ENCODE data around the gene BABAM2. TPM values are rescaled to one million over a fixed set of nuclear protein-coding genes. Genes with fewer than 3 reads are reported as not detected.

The BABAM2 gene
- total and polyA plus RNA-seq, 9 of the 15 experiments (the other 6 are each of a cell fraction or from before 2014, with no cell fraction given): 10.9 to 37.4 (median 25.6) TPM

DNA sequence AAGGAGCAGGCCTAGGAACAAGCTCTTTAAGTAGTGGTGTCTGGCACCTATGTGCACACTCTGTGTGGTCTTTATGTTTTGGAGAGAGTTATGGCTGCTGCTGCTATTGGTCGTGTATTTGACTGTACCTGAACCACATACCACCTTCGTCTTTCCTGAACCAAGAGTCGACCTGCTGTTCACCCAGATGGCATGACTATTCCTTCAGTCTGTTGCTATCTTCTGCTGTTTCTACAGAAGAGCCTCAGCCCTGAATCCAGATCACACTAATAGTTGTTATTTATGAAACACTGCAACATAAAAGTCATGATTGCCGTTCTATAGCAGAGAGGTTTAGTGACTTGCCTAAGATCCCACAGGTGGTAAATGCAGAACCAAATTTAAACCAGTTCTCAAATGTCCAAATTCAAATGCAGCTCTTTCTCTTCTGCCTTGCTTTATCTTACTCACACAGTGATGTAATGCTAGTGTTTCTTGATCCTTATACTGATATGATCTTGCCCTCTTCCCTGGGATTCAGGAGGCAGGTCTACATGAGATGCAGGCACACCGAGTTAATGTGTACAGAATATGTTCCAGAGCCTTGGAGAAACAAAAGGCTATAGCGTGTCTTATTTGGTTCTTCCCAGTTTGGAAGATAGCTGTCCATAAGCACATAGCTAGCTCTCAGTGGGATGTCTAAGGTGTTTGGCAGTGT lies 380.1 kb downstream of the BABAM2 start (continued):
- TF ChIP-seq, protein P1, sequence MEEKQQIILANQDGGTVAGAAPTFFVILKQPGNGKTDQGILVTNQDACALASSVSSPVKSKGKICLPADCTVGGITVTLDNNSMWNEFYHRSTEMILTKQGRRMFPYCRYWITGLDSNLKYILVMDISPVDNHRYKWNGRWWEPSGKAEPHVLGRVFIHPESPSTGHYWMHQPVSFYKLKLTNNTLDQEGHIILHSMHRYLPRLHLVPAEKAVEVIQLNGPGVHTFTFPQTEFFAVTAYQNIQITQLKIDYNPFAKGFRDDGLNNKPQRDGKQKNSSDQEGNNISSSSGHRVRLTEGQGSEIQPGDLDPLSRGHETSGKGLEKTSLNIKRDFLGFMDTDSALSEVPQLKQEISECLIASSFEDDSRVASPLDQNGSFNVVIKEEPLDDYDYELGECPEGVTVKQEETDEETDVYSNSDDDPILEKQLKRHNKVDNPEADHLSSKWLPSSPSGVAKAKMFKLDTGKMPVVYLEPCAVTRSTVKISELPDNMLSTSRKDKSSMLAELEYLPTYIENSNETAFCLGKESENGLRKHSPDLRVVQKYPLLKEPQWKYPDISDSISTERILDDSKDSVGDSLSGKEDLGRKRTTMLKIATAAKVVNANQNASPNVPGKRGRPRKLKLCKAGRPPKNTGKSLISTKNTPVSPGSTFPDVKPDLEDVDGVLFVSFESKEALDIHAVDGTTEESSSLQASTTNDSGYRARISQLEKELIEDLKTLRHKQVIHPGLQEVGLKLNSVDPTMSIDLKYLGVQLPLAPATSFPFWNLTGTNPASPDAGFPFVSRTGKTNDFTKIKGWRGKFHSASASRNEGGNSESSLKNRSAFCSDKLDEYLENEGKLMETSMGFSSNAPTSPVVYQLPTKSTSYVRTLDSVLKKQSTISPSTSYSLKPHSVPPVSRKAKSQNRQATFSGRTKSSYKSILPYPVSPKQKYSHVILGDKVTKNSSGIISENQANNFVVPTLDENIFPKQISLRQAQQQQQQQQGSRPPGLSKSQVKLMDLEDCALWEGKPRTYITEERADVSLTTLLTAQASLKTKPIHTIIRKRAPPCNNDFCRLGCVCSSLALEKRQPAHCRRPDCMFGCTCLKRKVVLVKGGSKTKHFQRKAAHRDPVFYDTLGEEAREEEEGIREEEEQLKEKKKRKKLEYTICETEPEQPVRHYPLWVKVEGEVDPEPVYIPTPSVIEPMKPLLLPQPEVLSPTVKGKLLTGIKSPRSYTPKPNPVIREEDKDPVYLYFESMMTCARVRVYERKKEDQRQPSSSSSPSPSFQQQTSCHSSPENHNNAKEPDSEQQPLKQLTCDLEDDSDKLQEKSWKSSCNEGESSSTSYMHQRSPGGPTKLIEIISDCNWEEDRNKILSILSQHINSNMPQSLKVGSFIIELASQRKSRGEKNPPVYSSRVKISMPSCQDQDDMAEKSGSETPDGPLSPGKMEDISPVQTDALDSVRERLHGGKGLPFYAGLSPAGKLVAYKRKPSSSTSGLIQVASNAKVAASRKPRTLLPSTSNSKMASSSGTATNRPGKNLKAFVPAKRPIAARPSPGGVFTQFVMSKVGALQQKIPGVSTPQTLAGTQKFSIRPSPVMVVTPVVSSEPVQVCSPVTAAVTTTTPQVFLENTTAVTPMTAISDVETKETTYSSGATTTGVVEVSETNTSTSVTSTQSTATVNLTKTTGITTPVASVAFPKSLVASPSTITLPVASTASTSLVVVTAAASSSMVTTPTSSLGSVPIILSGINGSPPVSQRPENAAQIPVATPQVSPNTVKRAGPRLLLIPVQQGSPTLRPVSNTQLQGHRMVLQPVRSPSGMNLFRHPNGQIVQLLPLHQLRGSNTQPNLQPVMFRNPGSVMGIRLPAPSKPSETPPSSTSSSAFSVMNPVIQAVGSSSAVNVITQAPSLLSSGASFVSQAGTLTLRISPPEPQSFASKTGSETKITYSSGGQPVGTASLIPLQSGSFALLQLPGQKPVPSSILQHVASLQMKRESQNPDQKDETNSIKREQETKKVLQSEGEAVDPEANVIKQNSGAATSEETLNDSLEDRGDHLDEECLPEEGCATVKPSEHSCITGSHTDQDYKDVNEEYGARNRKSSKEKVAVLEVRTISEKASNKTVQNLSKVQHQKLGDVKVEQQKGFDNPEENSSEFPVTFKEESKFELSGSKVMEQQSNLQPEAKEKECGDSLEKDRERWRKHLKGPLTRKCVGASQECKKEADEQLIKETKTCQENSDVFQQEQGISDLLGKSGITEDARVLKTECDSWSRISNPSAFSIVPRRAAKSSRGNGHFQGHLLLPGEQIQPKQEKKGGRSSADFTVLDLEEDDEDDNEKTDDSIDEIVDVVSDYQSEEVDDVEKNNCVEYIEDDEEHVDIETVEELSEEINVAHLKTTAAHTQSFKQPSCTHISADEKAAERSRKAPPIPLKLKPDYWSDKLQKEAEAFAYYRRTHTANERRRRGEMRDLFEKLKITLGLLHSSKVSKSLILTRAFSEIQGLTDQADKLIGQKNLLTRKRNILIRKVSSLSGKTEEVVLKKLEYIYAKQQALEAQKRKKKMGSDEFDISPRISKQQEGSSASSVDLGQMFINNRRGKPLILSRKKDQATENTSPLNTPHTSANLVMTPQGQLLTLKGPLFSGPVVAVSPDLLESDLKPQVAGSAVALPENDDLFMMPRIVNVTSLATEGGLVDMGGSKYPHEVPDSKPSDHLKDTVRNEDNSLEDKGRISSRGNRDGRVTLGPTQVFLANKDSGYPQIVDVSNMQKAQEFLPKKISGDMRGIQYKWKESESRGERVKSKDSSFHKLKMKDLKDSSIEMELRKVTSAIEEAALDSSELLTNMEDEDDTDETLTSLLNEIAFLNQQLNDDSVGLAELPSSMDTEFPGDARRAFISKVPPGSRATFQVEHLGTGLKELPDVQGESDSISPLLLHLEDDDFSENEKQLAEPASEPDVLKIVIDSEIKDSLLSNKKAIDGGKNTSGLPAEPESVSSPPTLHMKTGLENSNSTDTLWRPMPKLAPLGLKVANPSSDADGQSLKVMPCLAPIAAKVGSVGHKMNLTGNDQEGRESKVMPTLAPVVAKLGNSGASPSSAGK (IDR thresholded peaks at IDR 0.05): no peak
